Right renal cortex interstitium (tissue), 3 donors: Measurements from ENCODE around the gene NTN1. TPM values are rescaled to one million over a fixed set of nuclear protein-coding genes. Genes with fewer than 3 reads are reported as not detected.
A peak's percentile ranks its signal among the peaks of the same experiment; 100 is the strongest.
"Not testable (repeated sequence)": the region's sequence is repeated elsewhere in the genome, so short reads cannot be mapped to it uniquely, and the experiment has no call there.

Experiments
- DNase-seq, 3 donors: peaks; one replicate each; pipeline ENCODE4 v3.0.0-alpha.2; 2013; ENCODE audit warnings: low read depth in 3 of 3, low spot score in 2 of 3
- polyA plus RNA-seq, 3 donors: library from polyadenylated mRNA; unstranded; fragments of 120-200 nt; gene quantifications; one replicate each; pipeline ENCODE4 v1.2.1, GENCODE V29; 2013; ENCODE audit not compliant: insufficient read length in 3 of 3

NTN1 gene
- polyA plus RNA-seq, 3 donors, result 1.5 to 3.3 (median 2.6) TPM

DNA sequence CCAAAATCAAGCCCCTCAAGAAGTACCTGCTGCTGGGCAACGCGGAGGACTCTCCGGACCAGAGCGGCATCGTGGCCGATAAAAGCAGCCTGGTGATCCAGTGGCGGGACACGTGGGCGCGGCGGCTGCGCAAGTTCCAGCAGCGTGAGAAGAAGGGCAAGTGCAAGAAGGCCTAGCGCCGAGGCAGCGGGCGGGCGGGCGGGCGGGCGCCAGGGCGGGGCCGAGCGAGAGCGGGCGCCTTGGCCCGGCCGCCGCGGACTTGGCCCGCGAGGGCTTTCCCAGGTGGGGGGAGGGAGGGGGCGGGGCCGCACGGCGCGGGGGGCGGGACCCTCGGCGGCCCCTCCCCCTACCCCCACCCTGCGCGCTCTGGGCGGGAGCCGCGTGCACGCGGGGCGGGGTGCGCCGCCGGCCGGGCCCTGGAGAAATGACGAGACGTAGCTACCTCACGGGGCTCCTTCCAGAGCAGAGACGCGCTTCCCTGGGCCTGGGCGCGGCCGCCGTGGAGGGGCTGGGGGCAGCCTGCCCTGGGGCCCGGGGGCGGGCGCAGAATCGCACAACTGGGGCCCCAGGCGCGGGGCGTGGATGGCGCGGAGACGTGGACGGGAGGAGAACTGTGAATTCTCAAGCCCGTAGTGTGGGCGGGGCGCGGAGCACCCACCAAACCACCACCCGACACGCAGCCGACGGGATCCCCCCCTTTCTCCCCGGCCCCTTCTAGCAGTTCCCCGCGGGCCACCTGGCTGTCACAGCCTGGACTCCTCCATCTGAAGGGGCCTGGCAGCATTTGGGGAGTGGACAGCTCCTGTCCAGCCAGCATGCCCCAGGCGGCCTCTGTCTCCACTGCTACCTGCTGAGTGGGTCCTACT is 218.7 kb downstream of the NTN1 start:
- DNase-seq, result no peak

DNA sequence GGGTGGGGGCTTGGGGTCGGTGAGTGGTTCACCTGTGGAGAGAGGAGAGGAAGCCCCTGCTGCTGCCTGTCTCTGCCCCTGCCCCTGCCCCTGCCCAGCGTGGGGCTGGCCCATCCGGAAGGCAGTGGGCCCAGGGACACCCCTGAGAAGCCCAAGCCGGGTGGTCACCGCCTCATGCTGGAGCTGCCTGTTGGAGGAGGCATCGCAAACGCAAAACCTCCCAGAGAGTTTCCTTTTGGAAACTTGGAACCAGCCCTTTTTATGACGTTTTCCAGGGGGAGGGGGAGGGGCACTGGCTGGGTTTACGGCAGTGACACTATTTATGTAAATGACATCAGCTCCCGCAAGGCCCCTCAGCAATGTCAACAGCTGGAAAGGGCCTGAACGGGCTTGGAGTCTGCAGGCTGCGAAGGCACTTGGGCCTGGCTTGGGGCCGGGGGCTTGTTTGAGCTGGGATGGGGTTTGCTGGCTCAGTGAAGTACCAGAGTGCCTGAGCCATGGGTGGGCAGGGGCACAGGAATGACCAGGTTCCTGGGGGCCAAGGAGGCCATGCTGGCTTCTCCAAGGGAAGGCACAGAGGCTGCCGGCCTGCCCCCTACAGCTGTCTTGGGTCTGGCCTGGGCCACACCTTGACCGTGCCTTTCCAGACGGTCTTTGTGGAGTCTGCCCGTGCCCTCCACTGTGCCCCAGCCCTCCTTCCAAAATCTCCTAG is 219.5 kb downstream of the NTN1 start:
- DNase-seq, result peak; percentile 72 to 76 (median 73)

DNA sequence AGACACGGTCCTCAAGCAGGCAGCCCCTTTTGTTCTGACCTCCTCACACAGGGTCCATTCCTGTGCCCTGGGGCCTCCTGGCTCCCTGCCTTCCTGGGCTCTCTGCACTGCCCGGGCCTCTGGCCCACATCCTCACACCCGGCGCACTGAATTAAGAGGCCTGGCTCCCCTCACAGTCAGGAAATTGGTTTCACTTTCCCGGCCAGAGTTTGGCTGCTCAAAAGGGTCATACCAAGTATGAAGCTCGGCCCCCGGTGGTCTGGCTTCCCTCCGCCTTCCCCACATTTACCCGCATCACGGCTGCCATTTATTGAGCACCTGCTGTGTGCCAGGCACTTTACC is 220.0 kb downstream of the NTN1 start:
- no peak for DNase-seq

DNA sequence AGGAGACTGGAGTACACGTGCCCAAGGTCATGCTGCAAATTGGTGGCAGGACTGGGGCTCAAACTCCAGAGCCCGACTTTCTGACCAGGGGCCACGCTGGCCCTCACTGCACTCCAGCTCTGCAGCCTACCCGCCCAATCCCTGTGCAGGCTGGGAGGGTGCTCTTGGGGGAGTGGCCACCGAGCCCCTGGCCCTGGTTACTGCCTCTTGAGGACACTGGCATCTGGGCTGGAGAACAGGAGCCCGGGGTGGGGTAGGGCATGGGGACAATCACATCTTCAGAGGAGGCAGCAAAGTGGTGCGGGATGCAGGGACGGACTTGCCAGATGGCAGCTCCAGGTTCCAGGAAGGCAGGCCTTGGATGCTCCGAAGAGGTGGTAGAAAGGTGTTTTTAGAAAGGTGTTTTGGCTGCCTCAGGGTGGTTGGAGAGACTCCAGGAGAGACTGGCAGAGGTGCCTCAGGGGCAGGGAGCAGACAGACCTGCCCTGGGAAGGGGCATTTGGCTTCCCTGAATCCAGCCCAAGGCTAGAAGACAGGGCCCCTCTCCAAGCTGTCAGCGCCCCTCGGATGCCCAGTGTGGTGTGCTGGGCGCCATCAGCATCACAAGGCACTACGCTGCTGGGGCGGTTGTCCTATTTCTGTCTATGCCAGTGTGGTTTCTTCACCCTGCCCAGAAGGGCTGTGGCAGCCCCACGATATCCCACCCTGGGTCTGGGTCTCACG is 220.6 kb downstream of the NTN1 start:
- no peak for DNase-seq

DNA sequence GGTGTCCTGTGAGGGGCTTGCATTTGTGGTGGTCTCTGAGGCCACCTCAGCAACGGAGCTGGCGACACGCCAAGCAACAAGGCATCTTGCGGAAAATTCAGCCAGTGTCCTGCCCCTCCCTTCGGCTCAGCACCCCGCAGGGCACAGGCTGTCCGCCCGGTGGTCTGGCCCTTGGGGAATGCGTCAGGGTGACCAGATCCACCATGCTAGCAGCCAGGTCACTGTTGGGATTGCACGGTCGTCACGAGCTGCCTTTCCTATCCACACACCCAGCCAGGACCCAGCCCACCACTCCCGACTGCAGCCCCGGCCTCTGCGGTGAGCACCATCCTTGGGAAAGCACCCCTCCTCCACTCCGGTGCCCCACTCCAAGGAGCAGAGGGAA is 221.2 kb downstream of the NTN1 start:
- DNase-seq, result no peak

DNA sequence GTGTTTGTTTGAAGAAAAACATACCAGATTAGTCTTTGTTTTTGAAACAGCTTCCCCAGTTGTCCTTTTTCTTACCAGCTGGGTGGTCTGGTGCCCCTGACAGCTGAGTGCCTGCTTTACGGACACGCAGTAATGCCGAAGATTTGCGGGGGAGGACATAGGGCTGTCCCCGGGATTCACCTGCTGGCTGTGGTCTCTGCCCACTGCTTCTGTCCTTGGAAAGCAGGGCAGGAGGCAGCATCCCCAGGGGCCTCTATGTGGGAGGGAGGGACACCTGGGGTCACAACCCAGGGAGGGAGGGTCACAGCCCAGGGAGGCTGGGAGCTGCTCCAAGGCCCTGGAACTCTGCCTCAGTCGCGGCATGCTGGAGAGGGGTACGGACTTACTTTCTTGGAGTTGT is 221.7 kb downstream of the NTN1 start:
- DNase-seq, result no peak

DNA sequence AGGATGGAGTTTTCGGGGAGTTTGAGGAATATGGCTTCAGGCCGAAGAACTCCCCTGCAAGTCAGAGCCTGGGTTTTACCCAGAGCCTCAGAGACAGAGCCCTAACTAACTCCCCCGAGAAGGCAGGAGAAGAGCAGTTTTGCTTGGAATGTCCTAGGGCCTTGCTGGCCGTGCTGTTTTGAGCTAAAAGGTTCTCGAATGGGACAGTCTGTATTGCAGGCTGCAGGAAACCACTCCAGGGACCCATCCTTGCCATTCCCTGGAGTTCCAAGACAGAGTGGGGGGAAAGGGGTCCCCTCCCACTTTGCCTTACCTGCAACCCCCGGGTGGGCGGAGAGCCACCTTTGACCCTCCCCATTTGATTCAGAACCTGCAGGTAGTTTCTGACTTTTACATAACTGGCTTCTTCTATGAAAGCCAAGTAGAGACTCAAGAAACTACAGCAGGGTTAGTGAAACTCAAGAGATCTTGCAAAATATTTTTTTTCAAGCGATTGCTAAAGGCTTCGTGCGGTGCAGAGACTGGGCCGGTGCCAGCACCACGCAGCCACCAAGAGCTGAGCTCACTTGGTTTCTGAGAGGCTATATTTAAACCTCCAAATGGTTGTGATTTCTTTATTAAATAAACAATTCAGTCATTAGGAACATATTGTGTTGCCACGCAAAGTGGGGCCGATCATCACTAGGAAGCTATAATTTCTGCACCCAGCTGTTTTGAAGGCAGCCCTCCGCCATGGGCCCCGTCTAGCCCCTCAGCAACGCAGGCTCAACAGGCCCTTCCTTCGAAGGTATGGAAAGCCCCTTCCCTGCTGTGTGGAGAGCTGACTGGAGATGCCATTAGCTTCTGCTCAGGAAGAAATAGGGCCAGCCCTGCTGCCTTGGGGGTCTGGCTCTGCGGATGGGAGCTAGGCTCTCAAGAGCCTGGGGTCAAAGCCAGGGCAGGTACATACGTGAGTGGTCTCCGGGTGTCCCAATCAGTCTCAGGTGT is 223.0 kb downstream of the NTN1 start:
- no peak for DNase-seq

DNA sequence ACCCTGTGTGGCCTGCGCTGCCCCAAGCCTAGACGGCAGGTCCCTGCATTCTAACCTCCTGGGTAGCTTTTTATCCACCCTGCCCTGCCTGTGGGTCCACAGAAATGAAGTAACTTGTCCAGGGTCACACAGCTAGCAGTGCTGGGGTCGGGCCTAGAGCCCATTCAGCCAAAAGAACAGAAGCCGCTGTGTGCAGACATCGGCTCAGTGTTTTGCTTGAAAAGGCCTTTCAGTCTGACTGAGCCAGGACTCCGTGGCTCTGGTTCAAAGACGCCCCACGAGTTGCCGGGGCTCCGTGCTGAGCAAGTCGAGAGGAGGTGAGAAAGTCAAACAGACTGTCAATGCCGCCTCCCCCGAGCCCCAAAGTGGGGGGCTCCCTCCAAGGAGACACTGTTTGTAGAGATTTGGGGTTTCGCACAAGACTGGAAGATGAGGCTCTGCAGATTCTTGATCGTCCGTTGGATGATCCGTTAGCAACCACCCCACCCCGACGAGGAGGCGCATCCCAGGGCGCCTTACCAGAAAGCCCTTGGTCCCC is 226.2 kb downstream of the NTN1 start:
- no peak for DNase-seq

DNA sequence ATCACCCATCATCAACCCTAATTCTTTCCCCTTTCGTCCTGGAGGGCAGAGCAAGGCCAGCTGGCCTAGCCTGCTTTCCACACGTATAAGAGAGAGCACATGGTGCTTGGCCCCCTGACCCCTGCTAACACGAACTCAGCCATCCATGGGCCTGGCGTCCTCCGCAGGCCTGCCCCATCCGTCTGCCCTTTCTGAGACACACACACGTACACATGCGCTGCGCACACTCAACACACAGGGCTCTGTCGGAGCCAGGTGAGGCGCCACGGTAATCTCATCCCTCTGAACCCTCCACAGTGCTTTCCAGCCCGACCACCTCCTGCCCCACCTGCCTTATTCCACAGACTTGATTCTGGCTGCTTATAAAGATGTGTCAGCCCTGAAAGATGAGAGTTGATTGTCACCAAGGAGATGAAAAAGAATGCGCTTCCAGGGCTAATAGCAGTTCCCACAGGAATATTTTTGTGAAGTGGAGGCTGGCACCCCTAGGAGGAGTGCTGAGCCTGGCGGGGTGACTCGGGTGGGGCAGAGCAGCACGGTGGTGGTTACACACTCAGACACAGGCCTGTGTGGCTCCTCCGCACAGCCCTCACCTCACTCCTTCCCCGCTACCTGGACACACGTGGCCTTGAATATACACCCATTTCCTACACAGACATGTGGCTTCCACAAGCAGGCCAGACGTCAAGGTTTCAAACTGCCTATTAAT is 228.1 kb downstream of the NTN1 start:
- no peak for DNase-seq

DNA sequence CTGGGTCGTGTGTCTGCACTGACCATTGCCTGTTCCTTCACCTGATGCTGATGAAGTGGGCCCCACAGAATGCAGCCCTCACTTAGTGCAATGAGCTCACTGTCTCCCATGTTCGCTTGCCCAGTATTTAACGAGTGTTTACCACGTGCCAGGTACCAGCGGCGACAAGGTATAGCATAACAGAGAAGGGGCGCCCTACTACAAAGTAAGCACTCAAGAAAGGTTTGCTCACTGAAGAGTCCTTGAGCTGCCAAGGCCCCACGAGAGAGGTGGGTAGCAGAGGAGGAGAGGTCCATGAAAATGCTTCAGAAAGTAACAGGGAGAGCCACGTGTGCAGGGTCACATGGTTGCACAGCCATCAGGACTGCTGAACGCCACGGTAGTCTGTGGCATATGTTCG is 230.0 kb downstream of the NTN1 start:
- no peak for DNase-seq

DNA sequence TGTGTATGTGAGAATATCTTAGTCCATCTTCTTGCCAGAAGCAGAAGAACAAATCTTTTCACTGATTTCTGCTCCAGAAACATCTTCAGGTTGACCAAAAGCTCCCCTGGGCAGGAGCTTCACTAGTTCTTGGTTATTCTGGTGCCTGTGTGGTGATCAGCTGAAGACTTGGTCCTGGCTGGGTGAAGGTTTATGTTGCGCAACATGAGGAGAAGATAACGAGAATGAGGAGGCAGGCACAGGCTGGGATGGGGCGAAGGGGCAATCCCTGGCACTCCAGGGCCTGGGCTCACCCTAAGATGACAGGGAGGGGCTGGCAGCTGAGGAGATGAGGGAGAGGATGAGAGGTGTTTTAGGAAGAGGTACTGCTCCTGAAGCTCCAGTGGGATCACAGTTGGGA is 232.0 kb downstream of the NTN1 start:
- no peak for DNase-seq

DNA sequence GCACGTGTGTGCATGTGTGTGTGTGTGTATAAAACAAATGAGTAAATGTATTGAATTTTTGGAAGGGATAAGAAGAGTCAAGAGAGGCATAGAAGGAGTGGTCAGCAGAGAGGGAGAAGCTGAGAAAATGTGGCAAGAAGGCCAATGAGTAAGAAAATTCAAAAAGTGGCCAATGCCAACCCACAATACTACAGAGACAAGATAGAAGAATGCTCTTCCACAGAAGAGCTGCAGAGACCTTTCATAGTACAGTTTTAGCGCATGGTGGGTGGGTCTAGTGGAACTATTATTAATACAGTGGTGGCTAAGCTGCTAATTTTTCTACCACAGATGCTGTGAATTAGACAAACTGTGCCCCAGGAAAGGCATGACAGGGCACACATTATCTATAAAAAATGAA is 233.5 kb downstream of the NTN1 start:
- DNase-seq, result no peak

DNA sequence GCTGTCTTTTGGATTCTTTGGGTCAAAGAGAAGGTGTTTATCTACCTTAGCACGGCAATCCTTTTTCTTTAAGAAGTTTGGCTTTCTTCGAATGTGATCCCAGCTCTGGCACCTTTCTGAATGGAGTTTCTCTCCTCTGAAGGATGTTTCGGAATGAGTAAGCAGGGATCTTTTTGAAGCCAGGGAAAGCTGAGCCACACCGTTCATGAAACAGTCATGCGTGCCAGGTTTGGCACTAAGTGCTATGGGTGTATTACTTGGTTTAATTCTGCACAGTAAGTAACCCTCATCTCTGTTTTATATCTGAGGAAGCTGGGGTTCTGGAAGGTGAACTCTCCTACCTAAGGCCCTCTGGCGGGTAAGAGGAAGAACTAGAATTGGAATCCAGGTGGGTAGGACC is 234.5 kb downstream of the NTN1 start:
- no peak for DNase-seq

DNA sequence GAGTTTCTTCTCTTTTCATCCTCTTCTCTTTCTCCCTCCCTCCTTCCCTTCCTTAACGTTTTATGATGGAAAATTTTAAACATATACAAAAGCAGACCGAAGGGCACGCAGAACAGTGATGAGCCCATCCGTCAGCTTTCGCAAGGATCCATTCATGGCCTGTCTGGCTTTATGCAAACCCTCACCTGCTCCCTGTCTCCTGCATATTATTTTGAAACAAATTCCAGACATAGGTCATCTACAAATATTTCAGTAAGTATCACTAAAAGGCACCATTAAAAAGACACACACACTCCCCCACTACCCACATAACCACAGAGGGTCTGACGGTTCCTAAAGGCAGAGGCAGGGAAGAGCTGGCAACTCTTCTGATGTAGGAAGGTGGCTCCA is 235.0 kb downstream of the NTN1 start:
- no peak for DNase-seq

DNA sequence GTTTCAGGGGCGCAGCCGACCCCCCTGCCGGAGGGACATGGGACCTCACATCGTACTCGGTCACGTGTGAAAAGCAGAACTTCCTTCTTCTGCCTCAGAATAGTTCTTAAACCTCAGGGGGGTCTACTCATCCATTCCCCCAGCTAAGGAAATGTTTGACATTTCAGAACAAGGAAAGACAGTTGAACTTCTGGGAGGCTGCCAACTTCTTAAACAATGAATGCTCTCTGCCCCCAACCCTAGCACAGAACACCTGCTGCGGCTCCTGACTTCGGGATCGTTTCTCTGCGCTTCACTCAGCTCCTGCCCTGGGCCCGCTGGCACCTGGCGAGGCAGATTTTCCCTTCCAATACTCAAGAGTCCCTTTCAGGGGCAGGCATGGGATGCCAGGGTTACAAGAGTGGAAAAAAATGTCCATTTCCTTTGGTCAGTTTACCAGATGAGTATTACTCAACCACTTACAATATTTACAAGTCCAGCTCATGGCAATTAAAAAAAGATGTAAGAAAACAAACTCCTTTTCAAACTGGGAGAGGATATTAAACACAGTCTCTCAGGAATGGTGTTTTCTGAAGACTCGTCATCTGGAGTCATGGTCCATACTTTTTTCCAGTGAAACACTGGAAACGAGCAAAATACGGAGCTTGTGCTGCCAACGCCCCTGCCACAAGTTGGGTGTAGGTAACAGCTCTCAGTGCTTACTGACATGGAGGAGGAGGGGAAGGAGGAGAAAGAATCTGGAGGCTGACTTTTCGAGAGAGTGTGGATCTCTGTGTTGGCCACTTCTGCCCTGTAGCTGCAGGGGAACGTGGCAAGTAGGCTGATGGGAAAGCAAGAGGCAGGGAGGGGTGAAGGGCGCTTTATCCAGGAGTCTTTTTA is 235.7 kb downstream of the NTN1 start:
- no peak for DNase-seq

DNA sequence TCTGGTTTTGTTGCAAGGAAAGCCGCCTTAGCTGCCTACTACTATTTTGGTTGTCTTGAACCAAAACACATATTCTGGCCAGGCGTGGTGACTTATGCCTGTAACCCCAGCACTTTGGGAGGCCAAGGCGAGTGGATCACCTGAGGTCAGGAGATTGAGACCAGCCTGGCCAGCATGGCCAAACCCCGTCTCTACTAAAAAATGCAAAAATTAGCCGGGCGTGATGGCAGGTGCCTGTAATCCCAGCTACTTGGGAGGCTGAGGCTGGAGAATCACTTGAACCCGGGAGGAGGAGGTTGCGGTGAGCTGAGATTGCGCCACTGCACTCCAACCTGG is 236.3 kb downstream of the NTN1 start:
- not testable (repeated sequence) for DNase-seq

DNA sequence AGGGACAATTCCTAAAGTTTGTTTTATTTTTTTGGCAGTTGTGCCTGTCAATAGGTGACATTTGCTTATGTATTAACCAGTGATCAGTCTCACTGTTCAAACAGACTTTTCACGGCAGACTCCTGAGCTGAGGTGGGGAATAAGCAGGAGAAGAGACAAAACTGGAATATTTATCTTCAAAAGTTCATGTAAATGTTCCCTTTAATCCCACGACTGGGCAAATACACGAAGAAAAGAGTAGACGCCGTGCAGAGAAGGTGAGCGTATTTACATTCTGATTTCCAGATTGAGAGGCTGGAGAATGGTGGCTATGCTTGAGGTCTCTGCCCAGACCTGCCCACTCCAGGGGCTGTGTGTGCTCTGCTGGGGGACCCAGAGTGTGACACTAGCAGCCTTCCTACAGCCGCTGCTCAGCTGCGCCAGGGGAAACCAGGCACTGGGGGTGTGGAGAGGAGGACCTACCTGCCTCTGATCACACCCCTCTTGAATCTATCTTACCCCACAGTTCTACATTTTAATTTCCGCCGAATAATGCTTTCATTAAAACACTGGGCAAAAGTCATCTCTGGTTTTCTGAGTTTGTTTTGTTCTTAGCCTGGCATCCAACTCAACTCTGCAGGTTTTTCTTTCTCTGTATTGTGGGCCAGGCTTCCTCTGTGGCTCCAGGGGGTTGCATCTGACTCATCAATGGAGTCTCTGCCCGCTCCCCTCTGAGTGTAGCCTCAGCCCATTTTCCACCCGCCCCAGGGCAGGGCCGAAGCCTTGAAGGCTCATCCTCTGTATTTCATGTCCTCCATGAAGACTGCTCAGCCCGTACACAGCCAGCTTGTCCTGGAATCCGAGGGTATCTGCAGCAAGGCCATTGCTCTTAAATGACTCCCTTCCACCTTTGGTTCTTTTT is 237.1 kb downstream of the NTN1 start:
- no peak for DNase-seq

DNA sequence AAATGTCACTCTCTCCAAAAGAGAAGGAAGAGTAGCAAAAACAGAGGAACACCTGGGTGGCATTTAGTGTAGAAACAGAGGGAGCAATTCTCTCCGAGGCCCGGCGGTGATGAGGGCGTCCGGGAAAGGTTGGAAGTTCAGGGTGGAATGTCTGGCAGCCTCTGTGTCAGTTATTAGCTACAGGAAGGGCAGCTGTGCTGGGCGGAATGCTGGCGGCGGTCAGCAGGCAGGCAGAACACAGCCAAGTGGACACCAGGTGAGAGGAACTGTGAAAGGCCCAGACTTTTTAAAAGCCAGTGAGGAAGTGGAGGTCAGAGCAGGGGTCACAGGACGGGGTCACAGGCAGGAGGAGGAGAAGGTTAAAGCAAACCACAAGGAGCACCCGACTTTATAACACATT is 238.1 kb downstream of the NTN1 start:
- no peak for DNase-seq
